HG03103 (cell line): ENCODE data around the gene DNALI1.
A peak's percentile ranks its signal among the peaks of the same experiment; 100 is the strongest.
"Not testable (repeated sequence)": the region's sequence is repeated elsewhere in the genome, so short reads cannot be mapped to it uniquely, and the experiment has no call there.

Experiments
- ATAC-seq: cut with Tn5 transposase; IDR thresholded peaks from one replicate; pipeline ENCODE4 v1.9.1; 2021; ENCODE audit warnings: low read depth; ENCODE audit not compliant: unreplicated experiment

DNALI1 gene

DNA sequence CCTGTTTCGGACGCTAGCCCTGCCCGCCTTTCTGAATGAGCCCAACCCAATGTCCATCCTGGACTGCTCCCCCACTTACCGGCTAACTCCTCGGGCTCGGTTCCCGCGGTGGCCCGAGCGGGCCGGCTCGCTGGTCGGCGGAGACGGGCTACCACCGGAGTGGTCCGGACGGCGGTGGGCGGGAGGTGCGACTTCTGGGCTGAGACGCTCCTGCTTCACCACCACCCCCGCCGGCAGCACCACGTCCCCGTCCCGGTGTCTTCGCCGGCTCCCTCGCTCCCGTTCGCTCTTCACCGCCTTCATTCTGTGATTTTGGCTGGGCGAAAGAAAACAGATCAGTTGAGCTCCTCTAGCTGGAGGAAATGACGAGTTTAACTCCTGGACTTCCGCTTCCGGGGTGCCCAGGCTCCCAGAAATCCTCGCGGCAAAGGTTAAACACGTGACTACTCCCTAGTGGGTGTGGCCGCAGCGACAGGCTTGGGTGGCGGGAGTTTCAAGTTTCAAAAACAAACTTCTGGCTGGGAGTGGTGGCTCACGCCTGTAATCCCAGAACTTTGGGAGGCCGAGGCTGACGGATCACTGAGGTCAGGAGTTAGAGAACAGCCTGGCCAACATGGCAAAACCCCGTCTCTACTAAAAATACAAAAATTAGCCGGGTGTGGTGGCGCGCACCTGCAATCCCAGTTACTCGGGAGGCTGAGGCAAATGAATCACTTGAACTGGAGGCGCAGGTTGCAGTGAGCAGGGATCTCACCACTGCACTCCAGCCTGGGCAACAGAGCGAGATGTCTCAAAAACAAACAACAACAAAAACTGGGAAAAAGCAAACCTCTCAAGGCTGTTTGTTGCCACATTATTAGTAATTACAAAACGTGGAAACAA lies 2.6 kb upstream of the DNALI1 start, which contains the start of gene SNIP1:
Gene SNIP1 (minus strand): TSS at position 367 of the 882 bp plus-strand sequence. CDS start 64 bp downstream, at position 303.
- no peak for ATAC-seq

DNA sequence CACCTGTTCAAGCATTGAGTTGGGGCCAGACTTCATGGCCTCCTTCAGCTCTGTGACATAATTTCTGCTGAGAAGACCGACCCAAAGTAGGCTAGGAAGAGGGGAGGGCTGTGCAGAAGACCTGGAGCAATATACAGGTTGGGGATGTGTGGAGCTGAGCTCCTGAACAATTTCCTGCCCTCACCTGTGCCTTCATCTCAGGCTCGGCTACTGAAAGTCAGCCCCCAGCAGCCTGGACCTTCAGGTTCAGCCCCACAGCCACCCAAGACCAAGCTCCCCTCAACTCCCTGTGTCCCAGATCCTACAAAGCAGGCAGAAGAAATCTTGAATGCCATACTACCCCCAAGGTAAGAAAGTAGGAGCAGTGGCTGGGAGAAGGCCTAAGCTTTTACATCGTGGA lies 662 bp downstream of the DNALI1 start:
- ATAC-seq, result no peak

DNA sequence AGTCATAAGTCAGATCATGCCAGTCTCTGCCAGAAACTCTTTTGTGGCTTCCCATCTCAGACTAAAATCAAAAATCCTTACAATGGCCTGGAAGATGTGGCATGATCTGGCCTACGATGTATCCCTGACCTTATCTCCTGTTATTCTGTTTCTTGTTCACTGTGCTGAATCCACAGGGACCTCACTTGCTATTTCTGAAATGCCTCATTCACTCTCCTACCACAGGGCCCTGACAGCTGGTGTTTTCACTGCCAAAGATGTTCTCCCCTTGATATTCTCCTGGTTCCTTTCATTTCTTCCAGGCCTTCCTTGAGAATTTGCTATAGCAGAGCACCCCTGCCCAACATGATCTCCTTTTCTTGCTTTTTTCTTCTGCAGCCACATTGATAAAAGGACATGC lies 1.7 kb downstream of the DNALI1 start:
- no peak for ATAC-seq

DNA sequence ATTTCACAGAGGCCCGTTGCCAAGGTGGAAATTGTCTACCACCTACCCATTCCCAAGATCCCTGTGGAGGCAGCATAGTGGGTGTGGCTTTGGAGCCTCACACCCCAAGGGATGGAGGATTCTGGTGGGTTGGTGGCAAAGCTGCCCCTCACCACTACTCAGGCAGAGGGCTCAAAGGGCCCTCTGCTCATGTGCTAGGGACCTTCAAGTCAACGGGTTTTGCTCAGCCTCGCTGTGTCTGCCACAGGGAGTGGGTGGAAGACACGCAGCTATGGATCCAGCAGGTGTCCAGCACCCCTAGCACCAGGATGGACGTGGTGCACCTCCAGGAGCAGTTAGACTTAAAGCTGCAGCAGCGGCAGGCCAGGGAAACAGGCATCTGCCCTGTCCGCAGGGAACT lies 2.3 kb downstream of the DNALI1 start:
- no peak for ATAC-seq

DNA sequence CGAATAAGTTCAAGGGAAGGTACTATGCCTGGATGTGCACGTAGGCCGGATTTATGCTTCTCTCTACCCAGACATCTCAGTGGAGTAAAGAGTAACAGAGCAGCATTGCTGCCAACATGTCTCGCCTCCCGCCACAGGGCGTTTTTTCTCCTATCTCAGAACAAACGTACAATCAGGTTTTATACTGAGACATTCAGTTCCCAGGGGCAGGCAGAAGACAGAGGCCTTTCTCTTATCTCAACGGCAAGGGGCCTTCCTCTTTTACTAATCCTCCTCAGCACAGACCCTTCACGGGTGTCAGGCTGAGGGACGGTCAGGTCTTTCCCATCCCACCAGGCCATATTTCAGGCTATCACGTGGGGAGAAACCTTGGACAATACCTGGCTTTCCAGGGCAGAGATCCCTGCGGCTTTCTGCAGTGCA lies 3.2 kb downstream of the DNALI1 start:
- not testable (repeated sequence) for ATAC-seq

DNA sequence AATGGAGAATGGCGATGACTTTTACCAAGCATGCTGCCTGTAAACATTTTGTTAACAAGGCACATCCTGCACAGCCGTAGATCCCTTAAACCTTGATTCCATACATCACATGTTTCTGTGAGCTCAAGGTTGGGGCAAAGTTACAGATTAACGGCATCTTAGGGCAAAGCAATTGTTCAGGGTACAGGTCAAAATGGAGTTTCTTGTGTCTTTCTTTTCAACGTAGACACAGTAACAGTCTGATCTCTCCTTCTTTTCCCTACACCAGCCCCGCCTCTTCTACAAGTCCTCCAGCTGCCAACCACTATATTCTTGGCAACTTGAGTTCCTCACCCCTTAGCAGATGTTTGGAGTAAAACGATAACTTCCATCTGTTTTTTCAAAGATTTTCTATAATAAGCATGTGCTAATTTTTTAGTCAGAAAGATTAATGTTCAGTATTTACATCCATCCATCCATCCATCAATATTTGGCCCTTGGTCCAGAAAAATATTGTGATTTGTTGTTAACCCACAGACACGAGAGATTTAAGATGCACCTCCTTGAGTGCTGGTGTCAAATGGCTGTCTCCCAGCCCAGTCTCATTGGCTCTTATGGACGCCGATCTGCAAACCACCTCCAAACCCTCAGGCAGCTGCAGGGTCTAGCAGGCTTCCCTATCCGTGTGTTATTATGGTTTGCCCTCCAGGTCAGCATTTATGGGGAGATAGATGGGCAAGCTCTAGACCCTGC lies 3.8 kb downstream of the DNALI1 start:
- ATAC-seq, result no peak

DNA sequence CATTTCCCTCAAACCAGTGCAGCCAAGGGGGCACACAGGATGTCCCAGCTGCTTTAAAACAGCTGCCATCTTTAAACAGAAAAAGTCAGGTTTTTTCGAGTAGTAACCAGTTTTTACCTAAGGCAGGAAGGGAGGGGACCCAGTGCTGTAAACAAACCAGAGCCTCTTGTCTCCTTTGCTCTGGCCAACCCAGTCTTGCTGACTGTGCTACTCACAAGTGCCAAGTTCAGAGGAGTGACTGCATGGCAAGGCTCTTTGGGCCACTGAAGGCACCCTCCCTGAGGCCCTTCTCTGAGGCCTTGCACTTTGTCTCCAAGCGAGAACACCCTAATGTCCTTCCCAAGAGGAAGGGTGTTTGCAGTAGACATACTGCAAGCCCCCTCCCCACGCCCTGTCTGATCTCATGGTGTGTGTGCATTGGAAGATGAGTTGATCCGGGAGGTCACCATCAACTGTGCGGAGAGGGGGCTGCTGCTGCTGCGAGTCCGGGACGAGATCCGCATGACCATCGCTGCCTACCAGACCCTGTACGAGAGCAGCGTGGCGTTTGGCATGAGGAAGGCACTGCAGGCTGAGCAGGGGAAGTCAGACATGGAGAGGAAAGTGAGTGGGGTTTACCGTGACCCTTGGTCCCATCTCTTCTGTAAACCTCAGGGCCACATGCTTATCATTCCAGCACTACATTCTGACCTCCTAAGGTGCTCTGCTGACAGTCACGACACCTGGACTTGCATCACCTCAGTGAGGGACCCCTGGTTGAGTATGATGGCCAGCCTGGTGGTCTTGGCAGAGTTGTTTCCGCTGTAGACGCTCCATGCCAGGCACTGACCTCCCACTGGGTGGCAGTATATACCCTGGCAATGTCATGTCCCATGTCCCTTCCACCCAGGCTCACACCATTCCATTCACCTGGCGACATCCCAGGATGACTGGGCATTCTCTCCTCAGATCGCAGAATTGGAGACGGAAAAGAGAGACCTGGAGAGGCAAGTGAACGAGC lies 4.7 kb downstream of the DNALI1 start:
- no peak for ATAC-seq

DNA sequence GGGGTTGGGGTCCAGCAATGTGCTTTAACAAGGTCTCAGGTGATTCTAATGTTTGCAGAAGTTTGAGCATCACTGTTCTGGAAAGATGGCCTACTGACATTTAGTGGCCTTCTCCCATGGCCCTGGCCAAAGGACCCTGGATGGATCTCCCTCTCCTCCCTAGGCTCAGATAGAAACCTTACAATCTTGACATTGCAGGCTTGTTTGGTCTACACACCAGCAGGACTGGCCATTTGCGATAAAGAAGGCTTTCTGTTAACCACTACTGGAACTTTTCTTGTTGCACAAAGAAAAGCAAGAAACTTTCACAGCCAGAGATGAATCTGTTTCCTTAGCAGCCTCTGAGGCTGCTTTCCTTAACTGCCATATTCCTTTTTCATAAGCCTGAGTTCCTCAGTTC lies 6.2 kb downstream of the DNALI1 start:
- no peak for ATAC-seq

DNA sequence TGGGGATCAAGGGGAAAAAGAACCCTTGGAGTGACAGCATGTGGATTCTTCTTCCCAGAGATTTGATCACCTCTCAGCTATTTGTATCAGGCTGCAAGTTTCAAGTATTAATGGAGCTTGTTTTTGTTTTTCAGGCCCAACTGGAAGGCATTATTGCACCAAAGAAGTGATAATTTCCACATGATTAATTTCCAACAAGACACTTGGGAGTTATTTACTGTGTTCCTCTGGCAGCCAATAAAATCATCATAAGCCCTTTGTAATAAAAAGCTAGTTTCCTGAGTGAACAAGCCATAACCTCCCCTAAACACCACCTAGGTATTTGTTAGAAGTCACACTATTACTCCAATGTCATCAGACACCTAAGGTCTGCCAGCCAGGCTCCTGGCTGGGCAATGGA lies 8.2 kb downstream of the DNALI1 start:
- ATAC-seq, result no peak

DNA sequence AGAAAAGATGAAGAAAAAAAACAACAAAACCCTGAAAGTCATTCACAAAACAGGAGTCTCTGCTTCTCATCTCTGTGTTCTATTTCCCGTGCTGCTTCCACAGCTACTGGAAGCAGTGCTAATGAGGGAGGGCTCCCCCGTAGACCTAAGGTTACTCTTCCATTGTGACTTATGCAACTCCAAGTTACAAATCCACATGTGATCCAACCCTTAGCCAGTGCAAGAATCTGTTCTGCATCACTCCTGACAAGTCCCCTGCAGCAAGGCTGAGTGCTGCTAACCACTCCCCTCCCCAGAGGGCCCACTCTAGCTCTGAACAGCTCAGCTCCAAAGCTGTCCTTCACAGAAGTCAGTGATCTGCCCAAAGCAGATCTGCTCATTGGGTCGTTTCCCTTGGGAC lies 10.3 kb downstream of the DNALI1 start:
- no peak for ATAC-seq

DNA sequence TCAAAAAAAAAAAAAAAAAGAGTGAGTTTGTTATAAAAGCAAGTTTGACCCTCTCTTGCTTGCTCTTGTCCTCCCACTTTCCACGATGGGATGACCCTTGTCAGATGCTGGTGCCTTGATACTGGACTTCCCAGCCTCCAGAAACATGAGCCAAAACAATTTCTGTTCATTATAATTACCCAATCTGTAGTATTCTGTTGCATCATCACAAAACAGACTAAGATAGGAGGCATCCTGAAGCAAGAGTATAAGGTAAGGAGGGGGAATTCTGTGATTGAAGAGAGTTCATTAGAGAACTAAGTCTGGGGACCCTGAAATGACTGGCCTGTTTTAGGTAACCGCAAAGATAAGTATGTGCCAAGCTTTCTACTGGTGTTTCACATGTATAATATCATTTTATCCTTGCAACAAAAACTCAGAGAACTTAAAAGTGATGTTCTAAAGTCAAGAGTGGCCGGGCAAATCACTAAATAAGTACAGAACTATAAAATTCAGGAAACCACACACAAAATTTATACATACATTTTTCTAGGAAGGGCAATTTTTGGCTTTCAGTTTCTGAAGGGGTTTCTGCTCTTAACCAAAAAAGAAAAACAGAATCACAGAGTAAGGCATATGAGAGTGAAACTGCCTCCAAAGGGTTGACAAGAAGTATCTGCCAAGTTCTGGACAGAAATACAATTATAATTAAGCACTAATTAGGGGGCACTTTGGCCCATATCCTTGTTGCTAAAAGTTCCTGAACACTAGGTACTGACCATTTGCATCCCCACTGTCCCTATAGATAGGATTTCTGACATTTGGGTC lies 14.0 kb downstream of the DNALI1 start:
- no peak for ATAC-seq

DNA sequence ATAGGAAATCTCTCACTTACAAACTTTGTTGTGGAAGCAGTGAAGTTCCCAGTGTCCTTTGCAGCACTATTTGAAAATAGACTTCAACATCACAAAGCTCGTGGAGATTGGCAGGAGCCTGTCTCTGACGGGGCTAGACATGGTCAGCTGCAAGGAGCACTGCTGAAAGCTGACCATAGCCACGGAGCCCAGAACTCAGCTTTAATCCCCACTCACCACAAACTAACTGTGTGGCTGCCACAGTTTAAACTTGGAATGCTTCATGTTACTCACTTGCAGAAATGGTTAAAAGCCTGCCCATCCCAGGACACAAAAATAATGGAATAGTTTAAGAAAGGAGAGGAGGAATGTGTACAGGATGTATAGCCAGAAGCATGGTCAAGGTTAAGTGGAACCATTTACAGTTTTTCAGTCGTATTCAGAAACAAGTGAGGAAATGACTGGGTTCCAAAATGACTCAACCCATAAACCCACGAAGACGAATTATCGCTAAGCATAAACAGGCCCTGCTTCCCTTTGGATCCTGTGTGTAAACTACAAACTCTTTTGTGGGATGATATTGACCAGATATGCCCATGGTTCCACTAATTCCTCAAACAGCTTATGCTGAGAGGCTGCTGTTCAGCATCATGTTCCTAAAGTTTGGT lies 18.2 kb downstream of the DNALI1 start:
- ATAC-seq, result no peak

DNA sequence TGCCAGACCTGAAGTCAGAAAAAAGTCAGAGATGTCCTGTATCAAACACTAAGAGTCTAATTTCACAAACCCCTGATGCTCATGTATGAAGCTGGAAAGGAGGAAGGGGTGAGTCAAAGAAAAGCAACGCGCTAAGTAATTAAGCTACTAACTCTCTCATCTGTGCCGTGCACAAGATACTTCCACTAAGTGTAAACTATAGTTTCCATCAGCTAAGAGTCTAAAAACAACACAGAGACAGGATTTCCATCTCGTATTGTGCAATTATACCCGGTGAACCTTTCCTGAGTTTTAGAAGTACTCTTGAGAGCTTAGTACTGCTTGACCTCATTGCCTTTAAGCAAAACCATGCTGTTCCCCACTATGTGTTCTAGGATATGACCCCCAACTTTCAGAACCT lies 19.0 kb downstream of the DNALI1 start:
- no peak for ATAC-seq

DNA sequence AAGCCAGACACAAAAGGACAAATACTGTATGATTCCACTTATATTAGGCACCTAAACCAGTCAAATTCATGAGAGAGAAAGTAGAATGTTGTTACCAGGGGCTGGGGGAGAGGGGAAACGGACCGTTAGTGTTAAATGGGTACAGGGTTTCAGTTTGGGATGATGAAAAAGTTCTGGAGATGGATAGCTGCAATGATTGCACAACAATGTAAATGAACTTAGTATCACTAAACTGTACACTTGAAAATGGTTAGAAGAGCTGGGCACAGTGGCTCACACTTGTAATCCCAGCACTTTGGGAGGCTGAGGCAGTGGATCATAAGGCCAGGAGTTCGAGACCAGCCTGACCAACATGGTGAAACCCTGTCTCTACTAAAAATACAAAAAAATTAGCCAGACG lies 27.8 kb downstream of the DNALI1 start:
- ATAC-seq, result not testable (repeated sequence)

DNA sequence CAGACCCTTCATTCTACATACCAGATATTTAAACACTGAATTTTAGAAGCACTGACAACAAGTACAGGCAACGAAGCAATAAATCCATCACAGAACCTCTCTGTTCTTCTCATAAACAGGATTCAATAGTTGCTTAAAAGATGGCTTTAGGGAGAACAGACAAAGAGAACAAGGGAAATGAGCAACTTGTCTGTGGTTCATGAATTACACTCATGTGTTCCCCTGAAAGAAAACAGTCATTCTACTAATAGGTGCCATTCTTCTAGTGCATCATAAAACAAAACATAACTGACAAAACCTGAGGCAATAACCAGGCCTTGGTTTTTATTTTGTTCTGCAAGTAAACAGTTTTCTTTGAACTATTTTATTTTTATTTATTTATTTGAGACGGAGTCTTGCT lies 32.2 kb downstream of the DNALI1 start:
- ATAC-seq, result no peak

DNA sequence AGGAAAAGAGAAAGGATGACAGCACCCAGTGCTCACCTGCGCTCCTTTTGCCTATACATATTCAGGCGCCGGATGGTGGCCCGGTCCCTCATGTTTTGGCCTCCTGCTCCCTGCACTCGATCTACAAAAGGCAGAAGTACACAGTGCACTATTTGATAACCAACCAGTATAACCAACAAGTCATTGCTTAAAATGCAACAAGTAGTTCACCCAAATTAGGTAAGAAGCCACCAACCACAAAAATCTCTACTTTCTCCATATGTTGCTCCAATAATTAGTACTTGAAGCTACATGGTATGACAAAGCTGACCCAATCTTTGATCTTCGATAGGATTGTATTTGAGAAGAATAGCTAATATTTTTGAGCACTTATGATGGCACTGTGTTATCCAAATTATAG lies 37.0 kb downstream of the DNALI1 start:
- ATAC-seq, result no peak

DNA sequence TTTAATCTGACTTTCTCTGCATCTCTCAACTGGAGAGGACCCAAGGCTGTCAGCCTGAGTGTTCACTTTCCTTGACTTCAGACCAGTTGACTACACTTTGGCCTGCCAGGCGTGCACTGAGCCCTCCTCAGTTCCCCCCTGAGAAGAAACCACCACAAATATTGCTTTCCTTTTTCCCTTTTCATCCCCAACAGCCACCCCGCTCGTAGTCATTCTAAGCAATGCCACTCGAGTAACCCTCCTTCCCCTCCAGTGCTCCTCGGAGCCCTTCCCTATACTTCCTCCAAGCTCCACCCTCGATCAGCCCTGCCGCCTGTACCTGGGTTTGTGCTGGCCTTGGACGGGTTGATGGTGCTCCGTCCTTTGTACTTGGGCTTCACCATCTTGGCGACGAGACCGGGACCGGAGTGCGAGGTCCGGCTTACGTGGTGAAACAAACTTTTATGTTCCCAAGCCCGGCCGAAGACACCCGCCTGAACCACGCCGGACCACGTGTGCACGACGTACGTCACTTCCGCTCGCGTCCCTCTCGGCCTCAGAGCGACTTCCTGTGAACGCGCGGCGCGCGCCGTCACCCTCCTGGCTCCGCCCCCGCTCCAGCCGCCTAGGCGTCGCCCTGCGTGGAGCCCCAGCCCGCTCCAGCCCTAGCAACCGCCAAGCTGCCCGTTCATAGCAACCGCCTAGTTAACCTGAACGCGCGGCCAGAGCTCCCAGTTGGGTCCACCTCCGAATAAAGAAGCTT lies 38.9 kb downstream of the DNALI1 start, which contains the start of gene GNL2:
Gene GNL2 (minus strand): TSS at position 498 of the 742 bp plus-strand sequence. CDS start 115 bp downstream, at position 383.
- ATAC-seq, result peak; percentile 96

DNA sequence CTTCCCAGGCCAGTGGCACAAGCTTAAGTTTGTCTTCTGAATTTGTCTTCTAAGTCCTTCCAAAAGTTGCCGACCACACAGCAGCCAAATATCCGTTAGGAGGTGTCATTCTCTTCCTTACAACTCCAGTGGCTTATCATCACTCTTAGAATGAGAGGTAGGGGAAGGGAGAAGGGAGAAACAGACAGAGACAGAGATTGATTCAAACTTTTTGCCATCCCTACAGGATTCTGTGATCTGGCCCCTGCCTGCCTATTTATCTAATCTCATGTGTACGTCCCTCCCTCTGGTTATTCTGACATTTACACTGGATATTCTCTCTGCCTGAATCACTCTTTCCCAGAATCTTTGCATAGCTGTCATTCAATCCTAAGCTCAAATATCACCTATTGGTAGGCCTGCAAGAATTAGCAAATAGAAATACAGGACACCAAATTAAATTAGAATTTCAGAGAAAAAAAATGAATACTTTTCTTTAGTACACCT lies 39.5 kb downstream of the DNALI1 start:
- ATAC-seq, result no peak
